ENCODE results near the gene POU2F3. TPM values are rescaled to one million over a fixed set of nuclear protein-coding genes. Genes with fewer than 3 reads are reported as not detected.

Gene POU2F3
- total and polyA plus RNA-seq, 3 donors from 2014 or later: 0.16 to 0.49 (median 0.31) TPM

GRCh38 chr11:120354779-120355178 lies 114.8 kb downstream of the POU2F3 start:
- Histone ChIP-seq H3K27ac (no peak overlapping the region), H3K4me1 (no peaks in the 10 kb centered on the region), H3K27me3 (no peaks in the 10 kb centered on the region), H3K36me3 (ENCODE audit: low read depth, missing control alignments) (no peaks in the 10 kb centered on the region), H3K4me3 (no peak overlapping the region), H3K9me3 (no peaks in the 10 kb centered on the region)
- intact Hi-C loops (cut with DNase I; ENCODE audit: low total_unique reads): no loop called here
- DNase-seq: no peak
- TF ChIP-seq CTCF (IDR thresholded peaks at IDR 0.05): no peak
- 82 to 88% methylated on average over 6 of the region's 6 CpGs for WGBS, 2 donors

- H3K4me3 ChIP-seq: no peak overlapping the region
- 83 to 88% methylated on average over 6 of the region's 6 CpGs for WGBS, 2 donors
- H3K9me3 ChIP-seq: no peaks in the 10 kb centered on the region
- TF ChIP-seq CTCF (IDR thresholded peaks at IDR 0.05): no peak
- TF ChIP-seq POLR2A (IDR thresholded peaks at IDR 0.05): no peak
- H3K27me3 ChIP-seq: no peaks in the 10 kb centered on the region
- H3K36me3 ChIP-seq (ENCODE audit: low read depth, missing control alignments): no peaks in the 10 kb centered on the region
- intact Hi-C loops (cut with DNase I; ENCODE audit: low total_unique reads): no loop called here
- H3K4me1 ChIP-seq: no peaks in the 10 kb centered on the region
- no peak for DNase-seq
- H3K27ac ChIP-seq: no peak overlapping the region
Observed at GRCh38 chr11:120357620-120358019, 117.7 kb downstream of the POU2F3 start.

GRCh38 chr11:120358729-120359128 lies 118.8 kb downstream of the POU2F3 start:
- WGBS, 2 donors: 90% methylated on average over 3 of the region's 3 CpGs
- Histone ChIP-seq H3K9me3 (no peaks in the 10 kb centered on the region), H3K4me1 (no peaks in the 10 kb centered on the region), H3K27me3 (no peaks in the 10 kb centered on the region), H3K4me3 (no peak overlapping the region), H3K36me3 (ENCODE audit: low read depth, missing control alignments) (no peaks in the 10 kb centered on the region), H3K27ac (no peak overlapping the region)
- DNase-seq: no peak
- TF ChIP-seq CTCF (IDR thresholded peaks at IDR 0.05) (no peak), POLR2A (IDR thresholded peaks at IDR 0.05) (no peak)
- intact Hi-C loops (cut with DNase I; ENCODE audit: low total_unique reads): no loop called here

GRCh38 chr11:120363436-120363835 lies 123.5 kb downstream of the POU2F3 start:
- H3K4me1 ChIP-seq: no peaks in the 10 kb centered on the region
- no peak overlapping the region for H3K27ac ChIP-seq
- no peaks in the 10 kb centered on the region for H3K27me3 ChIP-seq
- DNase-seq: no peak
- TF ChIP-seq POLR2A (IDR thresholded peaks at IDR 0.05): no peak
- no peak for TF ChIP-seq CTCF (IDR thresholded peaks at IDR 0.05)
- intact Hi-C loops (cut with DNase I; ENCODE audit: low total_unique reads): no loop called here
- H3K4me3 ChIP-seq: no peak overlapping the region
- H3K36me3 ChIP-seq (ENCODE audit: low read depth, missing control alignments): no peaks in the 10 kb centered on the region
- no peaks in the 10 kb centered on the region for H3K9me3 ChIP-seq

- no peak overlapping the region for H3K4me3 ChIP-seq
- no peaks in the 10 kb centered on the region for H3K9me3 ChIP-seq
- H3K27me3 ChIP-seq: no peaks in the 10 kb centered on the region
- DNase-seq: no peak
- no peaks in the 10 kb centered on the region for H3K36me3 ChIP-seq (ENCODE audit: low read depth, missing control alignments)
- H3K4me1 ChIP-seq: no peaks in the 10 kb centered on the region
- no peak overlapping the region for H3K27ac ChIP-seq
- intact Hi-C loops (cut with DNase I; ENCODE audit: low total_unique reads): no loop called here
- no peak for TF ChIP-seq POLR2A (IDR thresholded peaks at IDR 0.05)
- no peak for TF ChIP-seq CTCF (IDR thresholded peaks at IDR 0.05)
Observed at GRCh38 chr11:120365512-120365911, 125.6 kb downstream of the POU2F3 start.

Small RNA genes within 50 kb of the gene (small RNA-seq; reads per million reads assigned to genes)
- 814 to 1,052 reads per million in 2 donors for gene RF00100

Other genes starting within 250 kb of the POU2F3 start
- gene TRIM29, start 102.0 kb upstream of the POU2F3 start, total RNA-seq: 10 to 100 TPM; 11.6 to 12.3 TPM
- 18.2 TPM for gene TRIM29, start 102.0 kb upstream of the POU2F3 start, polyA plus RNA-seq (ENCODE audit: insufficient read depth, low read depth, low replicate concordance)
- 10 to 100 TPM in 1 of 2 donors, 1 to 10 TPM in 1; 8.5 to 11.0 TPM for gene OAF, start 29.1 kb upstream of the POU2F3 start, total RNA-seq
- gene OAF, start 29.1 kb upstream of the POU2F3 start, polyA plus RNA-seq (ENCODE audit: insufficient read depth, low read depth, low replicate concordance): 22.6 TPM
- 10 to 100 TPM; 12.6 to 14.0 TPM for gene TLCD5, start 85.2 kb downstream of the POU2F3 start, total RNA-seq
- gene TLCD5, start 85.2 kb downstream of the POU2F3 start, polyA plus RNA-seq (ENCODE audit: insufficient read depth, low read depth, low replicate concordance): 7.9 TPM
- gene ARHGEF12, start 96.3 kb downstream of the POU2F3 start, total RNA-seq: 10 to 100 TPM; 72.7 to 74.1 TPM
- gene ARHGEF12, start 96.3 kb downstream of the POU2F3 start, polyA plus RNA-seq (ENCODE audit: insufficient read depth, low read depth, low replicate concordance): 26.6 TPM

Measured in testis (tissue), 3 donors.